IMR-90 (cell line): ENCODE measurements around the gene SMIM43. TPM values are rescaled to one million over a fixed set of nuclear protein-coding genes. Genes with fewer than 3 reads are reported as not detected.

Experiments
- ATAC-seq: fragments of 200-7000 bp; cut with Tn5 transposase; 2 replicates; pipeline ENCODE4 v1.9.1; 2020; ENCODE audit warnings: low read depth, mild to moderate bottlenecking, moderate library complexity
- BruUV-seq: library from RNA; stranded (reverse); fragments of 400-500 nt; replicated peaks from 2 replicates; lab custom pipeline; 2021; lab: Mats Ljungman, UMichigan
- CTCF ChIA-PET: fragments of 300-600 bp; formaldehyde crosslinking; extraction: SDS; loops from one replicate; lab custom pipeline; 2021; ENCODE audit warnings: antibody characterized with exemption; lab: Yijun Ruan, JAX
- POLR2A ChIA-PET: fragments of 300-600 bp; sonication (Branson Sonifier 250); formaldehyde crosslinking; loops from one replicate; lab custom pipeline; 2022; ENCODE audit warnings: antibody characterized with exemption; ENCODE audit not compliant: unreplicated experiment; lab: Charles Lee
- DNase-seq: peaks from one replicate; pipeline ENCODE4 v3.0.0; 2013
- H2AFZ ChIP-seq: replicated peaks from 2 replicates; pipeline ENCODE3; 2013; ENCODE audit warnings: low read length, mild to moderate bottlenecking; ENCODE audit not compliant: poor library complexity
- H2AK5ac ChIP-seq: 2 replicates; pipeline ENCODE4 v1.6.1; 2013; ENCODE audit warnings: low read depth, low read length, inconsistent platforms
- H2AK9ac ChIP-seq: replicated peaks from 2 replicates; pipeline ENCODE3; 2013; ENCODE audit warnings: mild to moderate bottlenecking, low read depth, low read length, moderate library complexity; ENCODE audit not compliant: poor library complexity
- H2BK120ac ChIP-seq: 2 replicates; pipeline ENCODE4 v1.6.1; 2013; ENCODE audit warnings: low read depth, low read length, inconsistent platforms
- H2BK15ac ChIP-seq: 3 replicates; pipeline ENCODE4 v1.6.1; 2013; ENCODE audit warnings: low read depth, low read length, inconsistent platforms
- H2BK20ac ChIP-seq: 2 replicates; pipeline ENCODE4 v1.6.1; 2013; ENCODE audit warnings: low read depth, mild to moderate bottlenecking, inconsistent platforms, low read length, moderate library complexity
- H2BK5ac ChIP-seq: 2 replicates; pipeline ENCODE4 v1.6.1; 2013; ENCODE audit warnings: mild to moderate bottlenecking, low read depth, low read length, inconsistent platforms; ENCODE audit not compliant: poor library complexity, severe bottlenecking
- H3K14ac ChIP-seq: replicated peaks from 2 replicates; pipeline ENCODE4 v1.6.1; 2013; ENCODE audit warnings: low read depth, low read length, inconsistent platforms
- H3K18ac ChIP-seq: 2 replicates; pipeline ENCODE4 v1.6.1; 2013; ENCODE audit warnings: low read depth, low read length, control low read depth
- H3K23ac ChIP-seq: 2 replicates; pipeline ENCODE4 v1.6.1; 2013; ENCODE audit warnings: low read depth, low read length, inconsistent platforms
- H3K27ac ChIP-seq: 2 replicates; pipeline ENCODE4 v1.5.1; 2013; ENCODE audit warnings: mild to moderate bottlenecking, control low read depth, low read length; ENCODE audit not compliant: insufficient read depth
- H3K27me3 ChIP-seq: 2 replicates; pipeline ENCODE4 v1.6.1; 2013; ENCODE audit warnings: low read length; ENCODE audit not compliant: control insufficient read depth, insufficient read depth
- H3K36me3 ChIP-seq: 2 replicates; pipeline ENCODE4 v1.6.1; 2013; ENCODE audit warnings: low read length, mixed read lengths; ENCODE audit not compliant: control insufficient read depth, insufficient read depth
- H3K4ac ChIP-seq: 2 replicates; pipeline ENCODE4 v1.6.1; 2013; ENCODE audit warnings: low read depth, low read length, inconsistent platforms
- H3K4me1 ChIP-seq: 2 replicates; pipeline ENCODE4 v1.6.1; 2013; ENCODE audit warnings: low read length, mixed read lengths; ENCODE audit not compliant: control insufficient read depth, insufficient read depth
- H3K4me2 ChIP-seq: 2 replicates; pipeline ENCODE4 v1.6.1; 2013; ENCODE audit warnings: low read depth, mild to moderate bottlenecking, control low read depth, low read length, moderate library complexity
- H3K4me3 ChIP-seq: 2 replicates; pipeline ENCODE4 v1.5.1; 2013; ENCODE audit warnings: low read depth, mild to moderate bottlenecking, control low read depth, low read length, moderate library complexity; ENCODE audit not compliant: insufficient read depth
- H3K56ac ChIP-seq: 2 replicates; pipeline ENCODE4 v1.6.1; 2013; ENCODE audit warnings: low read length, inconsistent platforms; ENCODE audit not compliant: insufficient read depth; ENCODE audit errors: extremely low read depth
- H3K79me1 ChIP-seq, 2 experiments: 2 replicates each; pipeline ENCODE4 v1.6.1; 2013; ENCODE audit warnings: low read length in 2 of 2, inconsistent platforms in 1 of 2, low read depth in 1 of 2
- H3K9ac ChIP-seq: 2 replicates; pipeline ENCODE4 v1.6.1; 2013; ENCODE audit warnings: low read depth, low read length, control low read depth
- H3K9me1 ChIP-seq: 2 replicates; pipeline ENCODE4 v1.6.1; 2013; ENCODE audit warnings: low read length, inconsistent platforms; ENCODE audit not compliant: insufficient read depth
- H3K9me3 ChIP-seq: 2 replicates; pipeline ENCODE4 v1.6.1; 2013; ENCODE audit warnings: low read length; ENCODE audit not compliant: control insufficient read depth, insufficient read depth
- H4K20me1 ChIP-seq: 2 replicates; pipeline ENCODE4 v1.6.1; 2013; ENCODE audit warnings: low read length, inconsistent platforms; ENCODE audit not compliant: insufficient read depth
- H4K5ac ChIP-seq: 2 replicates; pipeline ENCODE4 v1.6.1; 2013; ENCODE audit warnings: mild to moderate bottlenecking, low read depth, low read length, control low read depth
- H4K8ac ChIP-seq, 2 experiments: 2 replicates each; pipeline ENCODE4 v1.6.1; 2013; ENCODE audit warnings: low read depth in 2 of 2, low read length in 2 of 2, control low read depth in 1 of 2, inconsistent platforms in 1 of 2
- H4K91ac ChIP-seq: 2 replicates; pipeline ENCODE4 v1.6.1; 2013; ENCODE audit warnings: low read depth, low read length, inconsistent platforms; ENCODE audit not compliant: insufficient read depth
- BHLHE40 ChIP-seq: fragments of 150-350 bp; IDR thresholded peaks from 2 replicates; pipeline ENCODE4 v1.6.1; 2016; ENCODE audit warnings: mild to moderate bottlenecking, low read depth, low read length
- MAZ ChIP-seq: IDR thresholded peaks from 2 replicates; pipeline ENCODE4 v1.6.1; 2012; ENCODE audit warnings: low read depth, mild to moderate bottlenecking, low read length, improper control_type of control experiment, moderate library complexity, borderline replicate concordance
- RCOR1 ChIP-seq: IDR thresholded peaks from 2 replicates; pipeline ENCODE4 v1.6.1; 2012; ENCODE audit warnings: mild to moderate bottlenecking, low read length, improper control_type of control experiment; ENCODE audit not compliant: insufficient replicate concordance
- RFX5 ChIP-seq: IDR thresholded peaks from 2 replicates; pipeline ENCODE4 v1.8.0; 2012; ENCODE audit warnings: low read depth, mild to moderate bottlenecking, low read length, moderate library complexity
- USF2 ChIP-seq: fragments of 150-350 bp; IDR thresholded peaks from 2 replicates; pipeline ENCODE4 v1.6.1; 2017; ENCODE audit warnings: mild to moderate bottlenecking, antibody characterized with exemption, low read length, low read depth
- WGBS, 2 experiments: methylation state at CpG; one replicate each; pipeline versions ENCODE4 v1.1.5 to v1.1.7; 2013; ENCODE audit warnings: missing lambda C conversion rate in 2 of 2; ENCODE audit not compliant: insufficient read length in 1 of 2; ENCODE audit errors: extremely low coverage in 2 of 2; 5-methylcytosine and 5-hydroxymethylcytosine counted together
- dilution Hi-C: fragments of 300-500 bp; cut with HindIII; formaldehyde crosslinking; loops from one replicate; pipeline ENCODE4 v1.14.3; 2018; ENCODE audit warnings: low sequenced_read_pairs; ENCODE audit not compliant: unreplicated experiment
- in situ Hi-C: fragments of 300-500 bp; cut with MboI; formaldehyde crosslinking; loops from 3 replicates; pipeline ENCODE4 v1.14.3; 2019; ENCODE audit warnings: low sequenced_read_pairs, inconsistent platforms, mixed read lengths
- intact Hi-C: fragments of 100-400 bp; cut with micrococcal nuclease; formaldehyde crosslinking; loops from 2 replicates; pipeline ENCODE4 v1.10.0; 2022
- polyA plus RNA-seq, 3 experiments: library from polyadenylated mRNA; depleted of rRNA; stranded (reverse); fragments of >200 nt; gene quantifications; 2 replicates each; pipeline ENCODE4 v1.2.3, GENCODE V29; 2012; ENCODE audit warnings: low replicate concordance in 1 of 3
- total RNA-seq: library from RNA; depleted of rRNA; stranded (reverse); fragments of >200 nt; gene quantifications from 2 replicates; pipeline ENCODE4 v1.2.3, GENCODE V29; 2012

SMIM43 gene
- total and polyA plus RNA-seq, 2 of the 4 experiments (the other 2 are of a cell fraction) = 1.4 to 2.8 TPM

GRCh38 chr4:121806411-121806810 lies 41.4 kb upstream of the SMIM43 start:
- Histone ChIP-seq H2BK20ac (no peak overlapping the region), H2BK120ac (no peak overlapping the region), H4K8ac (no peak overlapping the region), H3K23ac (no peak overlapping the region), H3K18ac (no peak overlapping the region), H2BK5ac (no peak overlapping the region), H3K36me3 (peaks cover 29% of the 10 kb centered on the region), H4K5ac (no peak overlapping the region), H3K79me1 (peaks cover 19 to 20% of the 10 kb centered on the region in 2 experiments), H3K4ac (no peak overlapping the region), H2BK15ac (no peak overlapping the region), H3K4me2 (no peak overlapping the region), H3K9me1 (0 out of 2 replicates have a peak, but pooled peaks cover 2% of the 10 kb centered on the region), H2AK9ac (no peak overlapping the region), H4K91ac (no peak overlapping the region), H3K9ac (no peak overlapping the region), H2AFZ (no peak overlapping the region), H2AK5ac (no peak overlapping the region), H3K4me1 (no peaks in the 10 kb centered on the region), H4K20me1 (no peaks in the 10 kb centered on the region), H3K14ac (no peak overlapping the region), H3K4me3 (no peak overlapping the region), H3K56ac (no peak overlapping the region), H3K9me3 (no peaks in the 10 kb centered on the region), H3K27ac (no peak overlapping the region), H3K27me3 (no peaks in the 10 kb centered on the region)
- CTCF ChIA-PET = no interaction called here
- in situ Hi-C loops = loop anchor here (10.0 kb wide), 1 partner anchor 122 kb away; no protein-coding TSS in a partner anchor
- no TSS peak for BruUV-seq
- intact Hi-C loops = no loop called here
- TF ChIP-seq RFX5 (no peak), RCOR1 (no peak), MAZ (no peak), BHLHE40 (no peak), USF2 (no peak)
- DNase-seq (no peak), ATAC-seq (no peak)
- dilution Hi-C loops = no loop called here
- no CpG with 5 or more reads among the region's 4 CpGs for WGBS, 2 experiments
- POLR2A ChIA-PET = no interaction called here
